ENCODE measurements around the gene CASR.

Gene CASR

DNA sequence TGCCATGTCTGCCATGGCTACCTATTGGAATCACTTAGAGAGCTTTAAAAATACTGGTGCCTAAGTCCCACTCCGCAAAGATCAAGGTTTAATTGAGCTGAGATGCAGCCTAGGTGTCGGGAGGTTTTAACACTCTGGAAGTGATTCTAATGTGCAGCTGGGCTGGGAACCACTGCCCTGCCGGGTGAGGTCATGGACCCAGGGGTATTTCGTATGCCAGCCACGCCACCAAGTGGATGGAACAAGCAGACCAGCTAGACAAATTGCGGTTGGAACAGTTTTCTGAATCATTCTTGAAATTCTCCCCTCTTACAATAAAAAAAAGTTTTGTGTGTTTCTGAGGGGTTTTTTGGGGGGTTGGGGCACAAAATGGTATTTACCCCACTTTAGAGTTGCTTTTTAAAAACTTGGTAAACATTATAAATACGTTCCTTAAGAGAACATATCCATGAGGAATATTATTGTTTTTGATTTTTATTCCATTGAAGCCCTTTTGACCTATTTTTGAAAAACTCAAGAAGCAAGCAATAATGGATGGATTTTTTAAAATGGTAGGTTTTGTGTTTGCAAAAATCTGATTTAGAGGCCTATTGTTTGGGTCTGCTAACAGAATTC lies 75.4 kb downstream of the CASR start:
- Mint-ChIP-seq H3K36me3 (ENCODE audit: low read depth) (no peaks in the 10 kb centered on the region), H3K4me3 (no peak overlapping the region), H3K27ac (peak overlapping the region; percentile 74), H3K4me1 (peaks cover 33% of the 10 kb centered on the region), H3K27me3 (peaks cover 18% of the 10 kb centered on the region), H3K9me3 (no peaks in the 10 kb centered on the region)
- DNase-seq (peak; percentile 69), ATAC-seq (peak; percentile 96)

DNA sequence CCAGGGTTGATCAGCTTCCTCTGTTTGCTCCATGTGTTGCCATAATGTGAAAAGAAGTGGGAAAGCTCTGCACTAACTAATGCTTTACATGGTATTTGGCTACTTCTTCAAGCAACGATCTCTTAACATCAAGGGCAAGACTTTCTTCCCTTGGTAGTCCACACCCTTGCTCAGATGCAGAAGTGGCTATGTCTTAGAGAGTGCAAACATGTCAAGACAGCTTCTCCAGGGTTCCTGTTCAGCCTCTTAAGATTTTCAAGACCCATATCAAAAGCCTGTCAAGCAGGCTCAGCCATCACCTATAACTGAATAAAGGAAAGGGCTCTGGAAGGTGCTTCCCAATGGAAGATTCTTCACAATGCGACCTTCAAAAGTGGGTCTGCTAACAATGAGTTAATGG lies 76.7 kb downstream of the CASR start:
- no peaks in the 10 kb centered on the region for H3K9me3 Mint-ChIP-seq
- ATAC-seq (no peak), DNase-seq (no peak)
- no peaks in the 10 kb centered on the region for H3K36me3 Mint-ChIP-seq (ENCODE audit: low read depth)
- no peak overlapping the region for H3K4me3 Mint-ChIP-seq
- no peak overlapping the region for H3K27ac Mint-ChIP-seq
- peaks cover 30% of the 10 kb centered on the region for H3K4me1 Mint-ChIP-seq
- H3K27me3 Mint-ChIP-seq = peaks cover 18% of the 10 kb centered on the region

DNA sequence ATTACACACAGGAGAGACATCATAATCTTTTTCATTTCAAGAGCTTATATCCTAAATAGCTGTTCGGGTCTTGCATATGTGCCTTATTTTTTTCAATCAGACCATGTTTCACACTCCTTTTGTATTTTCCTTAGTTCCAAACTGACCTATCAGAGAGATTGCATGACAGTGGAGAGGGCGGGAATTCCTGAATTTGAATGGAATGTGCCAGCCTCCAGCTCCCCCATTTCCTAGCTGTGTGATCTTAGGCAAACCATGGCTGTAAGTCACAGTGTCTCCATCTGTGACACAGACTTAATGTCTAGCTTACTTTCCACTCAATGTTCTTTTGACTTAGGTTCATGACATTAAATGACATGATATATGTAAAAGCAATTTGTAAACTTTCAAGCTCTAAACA lies 79.6 kb downstream of the CASR start:
- Mint-ChIP-seq H3K27me3 (peaks cover 18% of the 10 kb centered on the region), H3K27ac (no peak overlapping the region), H3K36me3 (ENCODE audit: low read depth) (no peaks in the 10 kb centered on the region), H3K4me3 (no peak overlapping the region), H3K9me3 (no peaks in the 10 kb centered on the region), H3K4me1 (peaks cover 26% of the 10 kb centered on the region)
- ATAC-seq (no peak), DNase-seq (no peak)

DNA sequence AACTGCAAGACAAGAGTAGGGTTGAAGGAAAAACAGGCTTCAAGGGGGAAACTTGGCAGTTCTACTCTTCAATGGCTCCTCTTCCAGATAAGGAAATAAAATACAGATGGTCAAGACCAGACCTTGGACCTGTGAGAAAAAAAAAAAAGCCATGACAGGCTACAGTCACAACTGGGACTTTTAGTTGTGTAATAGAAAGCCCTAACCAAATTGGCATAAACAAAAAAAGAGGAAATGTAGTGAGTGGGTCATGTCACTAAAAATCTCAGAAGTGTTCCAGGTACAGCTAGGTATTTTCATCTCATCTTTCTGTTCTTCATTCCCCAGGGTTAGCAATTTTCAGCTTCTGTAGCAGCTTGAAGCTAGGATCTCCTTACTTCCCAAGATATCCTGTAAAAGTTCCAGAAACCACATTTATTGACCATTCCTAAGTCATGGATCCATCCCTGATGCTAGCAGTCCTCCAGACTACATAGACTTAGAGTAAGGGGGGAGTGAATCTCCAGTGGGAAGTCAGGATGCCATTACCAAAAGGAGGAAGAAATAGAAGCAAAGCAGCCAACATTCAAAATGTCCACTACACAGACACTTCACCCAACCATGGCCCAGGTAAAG lies 80.6 kb downstream of the CASR start:
- Mint-ChIP-seq H3K36me3 (ENCODE audit: low read depth) (no peaks in the 10 kb centered on the region), H3K9me3 (no peaks in the 10 kb centered on the region), H3K27ac (no peak overlapping the region), H3K27me3 (peaks cover 16% of the 10 kb centered on the region), H3K4me1 (peaks cover 22% of the 10 kb centered on the region), H3K4me3 (no peak overlapping the region)
- DNase-seq = no peak
- ATAC-seq = no peak

DNA sequence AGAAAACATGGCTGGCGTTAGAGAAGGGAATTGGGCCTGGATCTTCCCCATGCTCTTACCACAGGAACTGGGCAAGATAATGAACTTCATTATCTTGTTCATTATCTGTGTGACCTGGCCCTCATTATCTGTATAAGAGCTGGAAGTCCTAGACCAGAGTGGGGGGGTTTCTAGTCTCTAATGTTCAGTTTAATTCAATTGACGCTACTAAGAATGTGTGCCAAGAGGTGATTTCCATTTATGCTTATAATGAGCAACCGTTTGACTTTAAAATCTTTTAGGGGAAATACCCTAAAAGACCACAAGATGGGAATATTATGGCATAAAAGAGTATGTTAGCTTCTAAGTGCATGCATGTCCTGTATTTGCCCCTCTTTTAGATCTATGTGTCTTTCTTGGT lies 82.5 kb downstream of the CASR start:
- no peaks in the 10 kb centered on the region for H3K9me3 Mint-ChIP-seq
- no peak for DNase-seq
- peaks cover 12% of the 10 kb centered on the region for H3K27me3 Mint-ChIP-seq
- H3K4me1 Mint-ChIP-seq = peaks cover 15% of the 10 kb centered on the region
- H3K36me3 Mint-ChIP-seq (ENCODE audit: low read depth) = no peaks in the 10 kb centered on the region
- H3K4me3 Mint-ChIP-seq = no peak overlapping the region
- ATAC-seq = no peak
- H3K27ac Mint-ChIP-seq = no peak overlapping the region

DNA sequence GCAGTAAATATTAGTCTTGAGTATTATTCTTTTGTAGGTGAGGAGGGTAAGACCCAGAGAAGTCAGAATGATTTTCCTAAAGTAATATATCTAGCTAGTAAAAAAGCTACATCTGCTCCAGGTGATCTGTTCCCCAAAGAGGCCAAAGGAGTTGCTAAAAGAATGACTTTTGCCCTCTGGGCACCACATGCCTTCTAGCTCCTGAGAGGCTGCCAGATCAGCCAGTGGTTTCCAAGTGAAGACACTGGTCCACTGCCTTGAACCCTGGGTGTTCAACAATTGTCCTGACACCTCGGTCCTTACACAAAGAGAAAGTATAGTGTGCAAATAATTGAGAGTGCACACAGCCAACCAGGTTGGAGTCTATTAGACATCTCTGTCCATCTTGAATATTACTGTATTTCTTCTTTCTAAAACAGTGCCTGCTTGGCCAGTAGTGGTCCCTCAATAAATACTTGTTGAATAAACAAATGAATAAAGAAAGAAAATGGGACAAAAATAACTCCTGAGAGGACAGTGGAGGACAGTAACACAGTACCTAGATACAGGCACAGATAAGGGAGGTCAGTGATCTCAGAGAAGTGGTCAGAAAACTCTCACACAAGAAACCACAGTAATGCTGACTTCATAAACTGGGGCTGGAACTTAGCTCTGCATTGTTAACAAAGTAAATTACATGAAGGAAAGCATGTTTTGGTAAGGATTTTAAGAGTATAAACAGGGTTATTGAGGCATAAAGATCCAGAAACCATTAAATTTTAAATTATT lies 85.0 kb downstream of the CASR start:
- DNase-seq (no peak), ATAC-seq (no peak)
- Mint-ChIP-seq H3K4me1 (peaks cover 40% of the 10 kb centered on the region), H3K4me3 (no peak overlapping the region), H3K36me3 (ENCODE audit: low read depth) (no peaks in the 10 kb centered on the region), H3K27ac (no peak overlapping the region), H3K27me3 (peaks cover under 1% of the 10 kb centered on the region), H3K9me3 (peaks cover 1% of the 10 kb centered on the region)

DNA sequence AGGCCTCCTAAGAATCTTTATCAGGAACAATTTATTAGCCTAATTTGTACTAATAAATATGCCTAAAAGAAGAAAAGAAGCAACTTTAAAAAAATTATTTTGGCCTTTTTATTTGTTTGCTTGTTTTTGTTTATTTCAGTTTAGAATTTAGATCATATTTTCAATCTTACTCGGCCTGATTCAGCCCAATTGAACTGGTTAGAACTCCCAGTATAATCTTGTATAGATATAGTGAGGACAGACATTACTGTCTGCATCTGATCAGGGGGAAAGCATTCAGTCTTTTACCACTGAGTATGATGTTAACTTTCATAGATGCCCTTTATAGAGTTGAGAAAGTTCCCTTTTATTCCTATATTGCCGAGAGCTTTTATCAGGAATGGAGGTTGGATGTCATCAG lies 85.6 kb downstream of the CASR start:
- H3K4me3 Mint-ChIP-seq = no peak overlapping the region
- H3K4me1 Mint-ChIP-seq = peaks cover 44% of the 10 kb centered on the region
- H3K36me3 Mint-ChIP-seq (ENCODE audit: low read depth) = no peaks in the 10 kb centered on the region

DNA sequence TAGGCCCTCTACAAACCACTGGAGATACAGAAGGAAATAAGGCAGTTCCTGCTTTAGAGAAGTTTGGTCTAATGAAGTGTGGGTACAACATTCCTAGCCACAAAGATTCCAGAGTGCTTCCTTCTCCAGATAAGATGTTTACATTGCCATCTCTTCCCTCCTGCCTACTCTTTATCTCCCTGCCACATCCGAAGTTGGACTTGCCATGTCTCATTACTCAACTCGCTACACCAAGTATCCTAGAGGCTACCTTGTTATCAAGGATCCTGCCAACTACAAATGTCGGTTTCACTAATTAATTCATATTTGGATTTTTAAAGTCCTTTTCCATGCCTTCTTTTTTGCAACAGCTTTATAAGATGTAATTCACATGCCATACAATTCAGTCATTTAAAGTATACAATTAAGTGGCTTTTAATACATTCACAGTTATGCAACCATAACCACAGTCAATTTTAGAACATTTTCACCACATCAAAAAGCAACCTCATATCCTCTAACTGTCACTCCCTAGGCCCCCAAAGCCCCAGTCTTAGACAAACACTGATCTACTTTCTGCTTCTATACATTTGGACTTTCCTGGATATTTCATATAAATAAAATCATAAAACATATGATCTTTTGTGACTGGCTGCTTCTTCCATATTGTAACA lies 87.9 kb downstream of the CASR start:
- Mint-ChIP-seq H3K27ac (no peak overlapping the region), H3K27me3 (no peaks in the 10 kb centered on the region), H3K4me3 (no peak overlapping the region), H3K9me3 (peaks cover 5% of the 10 kb centered on the region), H3K4me1 (peaks cover 34% of the 10 kb centered on the region), H3K36me3 (ENCODE audit: low read depth) (no peaks in the 10 kb centered on the region)
- DNase-seq = no peak
- peak; percentile 51 for ATAC-seq

More for the DNA sequence above, 85.6 kb downstream of the CASR start:
- Mint-ChIP-seq H3K27me3 (no peaks in the 10 kb centered on the region), H3K9me3 (peaks cover 5% of the 10 kb centered on the region), H3K27ac (no peak overlapping the region)
- DNase-seq (no peak), ATAC-seq (no peak)

DNA sequence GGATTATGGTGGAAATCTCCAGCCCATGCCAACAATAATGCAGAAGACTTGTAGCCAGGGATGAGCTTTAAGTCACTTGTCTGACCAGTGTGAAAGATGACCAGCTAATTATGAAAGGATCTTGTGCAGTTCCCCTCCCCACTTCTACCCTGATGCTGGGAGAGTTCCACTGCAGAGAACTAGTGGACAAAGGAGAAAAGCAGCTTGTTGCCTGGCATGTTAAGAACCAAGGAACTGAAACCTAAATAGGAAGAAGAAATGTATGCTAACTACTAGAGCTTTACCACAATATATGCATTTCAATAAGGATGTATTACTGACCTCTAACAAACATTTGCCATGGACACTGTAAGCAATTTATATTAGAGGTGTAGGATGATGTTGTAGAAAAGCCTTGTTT lies 89.4 kb downstream of the CASR start:
- peaks cover 5% of the 10 kb centered on the region for H3K9me3 Mint-ChIP-seq
- peaks cover 34% of the 10 kb centered on the region for H3K4me1 Mint-ChIP-seq
- H3K4me3 Mint-ChIP-seq = no peak overlapping the region
- no peak for ATAC-seq
- H3K27ac Mint-ChIP-seq = peak overlapping the region; percentile 55
- DNase-seq = no peak
- H3K27me3 Mint-ChIP-seq = no peaks in the 10 kb centered on the region
- H3K36me3 Mint-ChIP-seq (ENCODE audit: low read depth) = no peaks in the 10 kb centered on the region

DNA sequence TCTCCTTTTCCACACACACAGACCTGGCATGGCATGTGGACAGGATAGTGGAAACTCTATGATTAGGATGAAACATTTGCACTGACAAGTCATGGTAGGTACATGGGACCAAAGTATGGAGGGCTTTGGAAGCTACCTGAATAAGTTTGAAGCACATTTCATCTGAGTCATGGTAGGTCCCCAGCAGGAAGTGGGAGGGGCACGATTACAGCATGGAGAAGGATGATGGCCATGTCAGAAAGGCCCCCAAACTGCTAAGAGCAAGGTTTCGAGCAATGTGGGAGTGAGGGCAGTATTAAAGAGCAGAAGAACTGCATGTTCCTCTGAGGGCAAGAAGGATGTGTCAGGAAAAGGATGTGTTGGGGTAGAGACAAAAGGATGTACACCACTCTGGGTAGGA lies 90.0 kb downstream of the CASR start:
- Mint-ChIP-seq H3K4me1 (peaks cover 32% of the 10 kb centered on the region), H3K4me3 (no peak overlapping the region), H3K27me3 (no peaks in the 10 kb centered on the region), H3K27ac (peak overlapping the region; percentile 55), H3K9me3 (peaks cover 5% of the 10 kb centered on the region), H3K36me3 (ENCODE audit: low read depth) (no peaks in the 10 kb centered on the region)
- ATAC-seq = peak; percentile 40
- no peak for DNase-seq

DNA sequence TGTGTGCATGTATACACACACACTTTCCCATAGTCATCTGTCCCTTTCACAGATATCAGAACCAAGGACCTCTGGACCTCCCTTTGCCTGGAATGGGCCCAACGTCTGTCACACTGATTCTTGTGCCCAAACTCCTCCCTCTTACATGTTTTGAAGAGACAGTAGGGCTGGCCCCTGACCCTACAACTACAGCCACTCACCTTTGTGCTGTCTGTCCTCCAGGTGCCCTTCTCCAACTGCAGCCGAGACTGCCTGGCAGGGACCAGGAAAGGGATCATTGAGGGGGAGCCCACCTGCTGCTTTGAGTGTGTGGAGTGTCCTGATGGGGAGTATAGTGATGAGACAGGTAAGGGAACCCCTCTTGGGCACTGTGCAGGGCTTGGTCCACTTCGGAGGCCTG lies 98.4 kb downstream of the CASR start:
- H3K36me3 Mint-ChIP-seq (ENCODE audit: low read depth) = no peaks in the 10 kb centered on the region
- H3K9me3 Mint-ChIP-seq = no peaks in the 10 kb centered on the region
- H3K27ac Mint-ChIP-seq = no peak overlapping the region
- no peak overlapping the region for H3K4me3 Mint-ChIP-seq
- no peak for DNase-seq
- H3K27me3 Mint-ChIP-seq = no peaks in the 10 kb centered on the region
- no peak for ATAC-seq
- H3K4me1 Mint-ChIP-seq = no peaks in the 10 kb centered on the region

DNA sequence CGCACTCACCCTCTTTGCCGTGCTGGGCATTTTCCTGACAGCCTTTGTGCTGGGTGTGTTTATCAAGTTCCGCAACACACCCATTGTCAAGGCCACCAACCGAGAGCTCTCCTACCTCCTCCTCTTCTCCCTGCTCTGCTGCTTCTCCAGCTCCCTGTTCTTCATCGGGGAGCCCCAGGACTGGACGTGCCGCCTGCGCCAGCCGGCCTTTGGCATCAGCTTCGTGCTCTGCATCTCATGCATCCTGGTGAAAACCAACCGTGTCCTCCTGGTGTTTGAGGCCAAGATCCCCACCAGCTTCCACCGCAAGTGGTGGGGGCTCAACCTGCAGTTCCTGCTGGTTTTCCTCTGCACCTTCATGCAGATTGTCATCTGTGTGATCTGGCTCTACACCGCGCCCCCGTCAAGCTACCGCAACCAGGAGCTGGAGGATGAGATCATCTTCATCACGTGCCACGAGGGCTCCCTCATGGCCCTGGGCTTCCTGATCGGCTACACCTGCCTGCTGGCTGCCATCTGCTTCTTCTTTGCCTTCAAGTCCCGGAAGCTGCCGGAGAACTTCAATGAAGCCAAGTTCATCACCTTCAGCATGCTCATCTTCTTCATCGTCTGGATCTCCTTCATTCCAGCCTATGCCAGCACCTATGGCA lies 100.5 kb downstream of the CASR start:
- H3K36me3 Mint-ChIP-seq (ENCODE audit: low read depth) = no peaks in the 10 kb centered on the region
- no peak overlapping the region for H3K27ac Mint-ChIP-seq
- no peaks in the 10 kb centered on the region for H3K9me3 Mint-ChIP-seq
- DNase-seq (no peak), ATAC-seq (no peak)
- no peak overlapping the region for H3K4me3 Mint-ChIP-seq
- H3K4me1 Mint-ChIP-seq = no peaks in the 10 kb centered on the region
- H3K27me3 Mint-ChIP-seq = no peaks in the 10 kb centered on the region

DNA sequence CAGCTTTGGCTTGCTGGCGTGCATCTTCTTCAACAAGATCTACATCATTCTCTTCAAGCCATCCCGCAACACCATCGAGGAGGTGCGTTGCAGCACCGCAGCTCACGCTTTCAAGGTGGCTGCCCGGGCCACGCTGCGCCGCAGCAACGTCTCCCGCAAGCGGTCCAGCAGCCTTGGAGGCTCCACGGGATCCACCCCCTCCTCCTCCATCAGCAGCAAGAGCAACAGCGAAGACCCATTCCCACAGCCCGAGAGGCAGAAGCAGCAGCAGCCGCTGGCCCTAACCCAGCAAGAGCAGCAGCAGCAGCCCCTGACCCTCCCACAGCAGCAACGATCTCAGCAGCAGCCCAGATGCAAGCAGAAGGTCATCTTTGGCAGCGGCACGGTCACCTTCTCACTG lies 101.0 kb downstream of the CASR start:
- no peaks in the 10 kb centered on the region for H3K27me3 Mint-ChIP-seq
- no peaks in the 10 kb centered on the region for H3K4me1 Mint-ChIP-seq
- no peaks in the 10 kb centered on the region for H3K36me3 Mint-ChIP-seq (ENCODE audit: low read depth)
- H3K9me3 Mint-ChIP-seq = no peaks in the 10 kb centered on the region
- no peak overlapping the region for H3K4me3 Mint-ChIP-seq
- H3K27ac Mint-ChIP-seq = no peak overlapping the region
- ATAC-seq = no peak
- DNase-seq = no peak

DNA sequence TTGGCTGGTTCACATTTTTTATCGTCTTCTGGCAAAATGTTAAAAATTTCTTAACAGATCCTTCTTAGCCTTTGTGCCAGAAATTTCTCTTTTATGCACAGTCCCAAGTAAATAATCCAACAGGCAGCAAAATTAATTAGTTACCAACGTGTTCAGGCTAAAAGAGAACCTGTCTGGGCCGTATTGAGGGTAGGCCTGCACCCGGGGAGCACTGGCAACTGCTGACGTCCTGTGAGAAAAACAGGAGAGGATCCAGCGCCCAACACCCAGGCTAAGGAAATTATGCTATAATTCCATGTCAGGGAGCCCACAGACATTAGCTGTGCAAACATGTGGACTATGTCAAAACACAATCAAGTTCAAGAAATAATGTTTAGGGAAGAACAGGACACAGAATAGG lies 110.9 kb downstream of the CASR start:
- ATAC-seq (no peak), DNase-seq (no peak)
- no peaks in the 10 kb centered on the region for H3K27me3 Mint-ChIP-seq
- no peak overlapping the region for H3K4me3 Mint-ChIP-seq
- H3K36me3 Mint-ChIP-seq (ENCODE audit: low read depth) = no peaks in the 10 kb centered on the region
- peaks cover 20% of the 10 kb centered on the region for H3K4me1 Mint-ChIP-seq
- no peak overlapping the region for H3K27ac Mint-ChIP-seq
- H3K9me3 Mint-ChIP-seq = no peaks in the 10 kb centered on the region
